ENCODE results near the gene TRMT10B.

- TF ChIP-seq POLR2A (IDR thresholded peaks at IDR 0.05; ENCODE audit: low read depth, low read length): no peak
- TF ChIP-seq POLR2AphosphoS5 (IDR thresholded peaks at IDR 0.05; ENCODE audit: low read depth, low read length): no peak
- TF ChIP-seq SPI1 (IDR thresholded peaks at IDR 0.05; ENCODE audit: low read depth, low read length): no peak
- TF ChIP-seq TAF1 (IDR thresholded peaks at IDR 0.05; ENCODE audit: low read depth, low read length): no peak
Measured at GRCh38 chr9:37776328-37776727, 22.7 kb downstream of the TRMT10B start.

Measured in GM12891 (cell line).